DMS79 treated with DMSO at 0.1 percent for 48 hours (cell line): ENCODE results near the gene TMEM205.
A peak's percentile ranks its signal among the peaks of the same experiment; 100 is the strongest.
"Not testable (repeated sequence)": the region's sequence is repeated elsewhere in the genome, so short reads cannot be mapped to it uniquely, and the experiment has no call there.

Experiments
- DNase-seq: peaks from one replicate; lab custom pipeline; 2025; lab: John Stamatoyannopoulos, UW

The TMEM205 gene

GRCh38 chr19:11339254-11340098, 6.6 kb downstream of the TMEM205 start, which contains the start of gene RAB3D:
TSS of gene RAB3D (minus strand) at chr19:11339657. CDS start at chr19:11337399, 2,258 bp downstream.
- DNase-seq = peak; percentile 95

GRCh38 chr19:11338569-11339253, 7.4 kb downstream of the TMEM205 start:
- no peak for DNase-seq

- DNase-seq = no peak
These were observed 7.9 kb downstream of the TMEM205 start for GRCh38 chr19:11338121-11338520.

- DNase-seq = no peak
These were observed 9.0 kb downstream of the TMEM205 start for GRCh38 chr19:11337080-11337479.

GRCh38 chr19:11335449-11336146, 10.5 kb downstream of the TMEM205 start:
- DNase-seq = no peak

- DNase-seq = not testable (repeated sequence)
These were observed 12.2 kb downstream of the TMEM205 start for GRCh38 chr19:11333838-11334237.

GRCh38 chr19:11332822-11333221, 13.2 kb downstream of the TMEM205 start:
- DNase-seq = no peak

- no peak for DNase-seq
These were observed 14.6 kb downstream of the TMEM205 start for GRCh38 chr19:11331502-11331901.

- no peak for DNase-seq
These were observed 15.9 kb downstream of the TMEM205 start for GRCh38 chr19:11330127-11330526.

- no peak for DNase-seq
These were observed 20.5 kb downstream of the TMEM205 start for GRCh38 chr19:11325544-11325943.

GRCh38 chr19:11324748-11325389, 21.2 kb downstream of the TMEM205 start:
- DNase-seq = no peak

GRCh38 chr19:11324079-11324661, 21.9 kb downstream of the TMEM205 start:
- peak; percentile 89 for DNase-seq

GRCh38 chr19:11323601-11324078, 22.4 kb downstream of the TMEM205 start:
- DNase-seq = peak; percentile 22

GRCh38 chr19:11322269-11323024, 23.6 kb downstream of the TMEM205 start:
- no peak for DNase-seq

- no peak for DNase-seq
These were observed 24.6 kb downstream of the TMEM205 start for GRCh38 chr19:11321191-11322126.

GRCh38 chr19:11320278-11320995, 25.6 kb downstream of the TMEM205 start:
- DNase-seq = not testable (repeated sequence)

- no peak for DNase-seq
These were observed 39.7 kb downstream of the TMEM205 start for GRCh38 chr19:11306337-11306736.

- no peak for DNase-seq
These were observed 41.1 kb downstream of the TMEM205 start for GRCh38 chr19:11304936-11305335.

- DNase-seq = no peak
These were observed 45.3 kb downstream of the TMEM205 start for GRCh38 chr19:11300811-11301120.
